ENCODE results near the gene CHDH.

Gene CHDH, protein sequence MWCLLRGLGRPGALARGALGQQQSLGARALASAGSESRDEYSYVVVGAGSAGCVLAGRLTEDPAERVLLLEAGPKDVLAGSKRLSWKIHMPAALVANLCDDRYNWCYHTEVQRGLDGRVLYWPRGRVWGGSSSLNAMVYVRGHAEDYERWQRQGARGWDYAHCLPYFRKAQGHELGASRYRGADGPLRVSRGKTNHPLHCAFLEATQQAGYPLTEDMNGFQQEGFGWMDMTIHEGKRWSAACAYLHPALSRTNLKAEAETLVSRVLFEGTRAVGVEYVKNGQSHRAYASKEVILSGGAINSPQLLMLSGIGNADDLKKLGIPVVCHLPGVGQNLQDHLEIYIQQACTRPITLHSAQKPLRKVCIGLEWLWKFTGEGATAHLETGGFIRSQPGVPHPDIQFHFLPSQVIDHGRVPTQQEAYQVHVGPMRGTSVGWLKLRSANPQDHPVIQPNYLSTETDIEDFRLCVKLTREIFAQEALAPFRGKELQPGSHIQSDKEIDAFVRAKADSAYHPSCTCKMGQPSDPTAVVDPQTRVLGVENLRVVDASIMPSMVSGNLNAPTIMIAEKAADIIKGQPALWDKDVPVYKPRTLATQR

DNA sequence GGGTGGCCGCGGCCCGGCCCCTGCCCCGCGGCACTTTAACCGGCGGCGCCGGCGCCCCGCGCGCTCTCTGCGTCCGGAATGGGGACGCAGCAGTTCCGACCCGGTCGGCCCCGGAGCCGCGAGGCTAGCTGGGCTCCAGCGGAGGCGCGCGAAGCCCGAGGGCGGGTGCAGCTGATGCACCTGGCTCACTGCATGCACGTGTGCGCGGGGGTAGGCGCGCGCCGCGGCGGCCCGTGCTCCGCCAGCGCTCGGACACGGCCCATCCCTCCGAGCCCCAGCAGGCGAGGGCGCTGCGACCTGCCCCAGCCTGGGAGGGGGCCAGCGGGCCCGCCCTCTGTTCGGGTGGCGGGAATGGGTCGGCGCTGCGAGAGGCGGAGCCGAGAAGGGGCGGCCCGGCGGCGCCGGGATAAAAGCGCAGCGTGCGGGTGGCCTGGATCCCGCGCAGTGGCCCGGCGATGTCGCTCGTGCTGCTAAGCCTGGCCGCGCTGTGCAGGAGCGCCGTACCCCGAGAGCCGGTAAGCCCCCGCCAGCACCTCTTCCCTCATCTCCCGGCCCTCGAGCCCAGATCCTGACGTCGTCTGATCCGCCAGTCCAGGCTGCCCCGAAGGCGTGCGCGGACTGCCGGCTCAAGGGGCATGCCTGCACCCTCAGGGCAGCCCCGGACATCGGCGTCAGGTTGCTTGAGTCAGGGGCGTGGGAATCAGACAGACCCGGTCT lies at the start of gene CHDH, which contains the start of gene IL17RB:
CHDH (minus strand) TSS at position 286 of the 717 bp plus-strand sequence. CDS start 22,411 bp downstream, outside the sequence.
IL17RB (plus strand) TSS at position 435 of the 717 bp plus-strand sequence; CDS start at position 456, 21 bp downstream.
- DNase-seq, result no peak

GRCh38 chr3:53892286-53892637 lies 46.0 kb upstream of the CHDH start:
- no peak for DNase-seq

- peak; percentile 100 for DNase-seq
These were observed 45.5 kb upstream of the CHDH start, which contains the start of gene SELENOK for GRCh38 chr3:53891497-53892285. Gene SELENOK (minus strand): TSS chr3:53891859.

GRCh38 chr3:53890726-53891475 lies 44.7 kb upstream of the CHDH start:
- peak in 1 of 2 experiments; percentile 15 for DNase-seq

DNA sequence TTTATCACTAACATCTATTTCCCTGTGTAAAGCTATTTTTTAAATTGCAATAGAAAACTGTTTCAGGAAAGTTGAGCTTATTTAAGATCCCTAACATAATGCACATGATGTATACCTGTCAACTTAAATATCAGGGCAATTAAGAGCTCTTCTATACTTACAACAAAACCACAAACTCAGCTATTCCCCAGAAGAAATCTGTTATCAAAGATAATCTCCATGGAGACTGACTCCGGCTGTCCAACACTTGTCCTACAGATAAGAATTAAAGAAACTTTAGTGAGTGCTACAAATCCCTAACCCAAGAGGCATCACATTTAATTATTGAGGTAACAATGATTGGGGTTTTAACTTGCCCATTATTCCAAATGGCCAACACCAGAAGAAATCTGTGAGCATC lies 42.0 kb upstream of the CHDH start:
- DNase-seq, result no peak

- no peak for DNase-seq
These were observed 41.2 kb upstream of the CHDH start for GRCh38 chr3:53887446-53887845.

- DNase-seq, result no peak
These were observed 39.0 kb upstream of the CHDH start for GRCh38 chr3:53885239-53885638.

- no peak for DNase-seq
These were observed 38.4 kb upstream of the CHDH start for GRCh38 chr3:53884623-53885022.

- DNase-seq, result no peak
These were observed 36.8 kb upstream of the CHDH start for GRCh38 chr3:53883008-53883407.

GRCh38 chr3:53881691-53882593 lies 35.7 kb upstream of the CHDH start, which contains the start of gene ACTR8:
Gene ACTR8 (minus strand): TSS chr3:53882152. CDS start chr3:53882101, 51 bp downstream.
- peak; percentile 67 to 85 for DNase-seq

DNA sequence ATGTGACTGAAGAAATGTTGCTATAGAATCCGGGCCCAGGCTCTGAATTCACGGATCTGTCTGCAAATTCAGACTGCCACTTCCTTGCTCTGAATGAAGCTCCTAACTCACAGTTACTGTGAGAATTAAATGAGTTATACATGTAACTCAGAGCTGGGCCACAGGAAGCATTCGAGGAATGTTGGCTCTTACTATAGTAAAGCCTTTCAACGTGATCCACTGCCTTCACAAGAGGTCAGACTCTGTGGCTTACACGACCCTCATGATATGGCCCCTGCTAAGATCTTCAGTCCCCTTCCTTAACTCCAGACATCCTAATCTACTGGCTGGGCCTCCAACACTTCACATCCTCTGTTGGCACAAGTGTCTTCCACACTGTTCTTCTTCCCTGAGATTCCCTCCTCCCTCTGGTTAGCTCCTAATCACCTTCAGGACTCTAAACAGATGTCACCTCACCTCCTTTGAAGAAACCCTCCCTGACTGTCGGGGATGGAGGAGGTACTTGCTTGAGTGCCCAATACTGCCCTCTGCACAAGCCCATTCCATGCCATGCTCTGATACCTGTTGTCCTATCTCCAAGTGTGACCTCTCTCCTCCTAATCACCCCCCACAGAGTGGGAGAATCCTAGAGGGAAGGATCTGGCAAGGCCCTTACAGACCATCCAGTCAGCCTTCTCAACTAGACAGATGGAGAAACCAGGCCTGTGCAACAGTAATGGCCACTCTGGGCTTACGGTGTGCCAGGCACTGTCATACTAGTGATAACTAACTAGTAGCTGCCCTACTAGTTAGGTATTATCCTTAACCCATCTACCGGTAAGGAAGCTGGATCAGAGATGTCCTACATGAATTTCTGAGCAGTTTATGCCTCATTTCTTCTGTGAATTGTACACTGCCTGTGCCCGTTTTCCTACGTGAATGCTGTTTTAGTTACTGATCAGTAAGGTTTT lies 34.5 kb upstream of the CHDH start:
- DNase-seq, result no peak

- no peak for DNase-seq
These were observed 19.7 kb upstream of the CHDH start for GRCh38 chr3:53865732-53866499.

DNA sequence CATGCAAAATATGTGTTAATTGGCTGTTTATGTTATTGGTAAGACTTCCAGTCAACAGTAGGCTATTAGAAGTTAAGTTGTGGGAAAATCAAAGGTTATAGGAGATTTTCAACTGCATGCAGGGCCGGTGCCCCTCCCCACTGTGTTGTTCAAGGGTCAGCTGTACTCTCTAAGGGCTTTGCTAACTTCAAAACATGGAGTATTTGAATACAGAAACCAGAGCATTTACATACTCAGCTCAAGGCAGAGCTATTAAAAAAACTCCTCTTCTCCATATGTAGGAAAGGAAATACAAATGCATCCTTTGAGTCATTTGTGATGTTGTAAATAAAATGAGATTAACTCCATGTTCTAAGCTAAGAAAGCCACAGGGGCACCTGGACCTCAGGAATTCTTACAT lies 16.9 kb upstream of the CHDH start:
- no peak for DNase-seq

DNA sequence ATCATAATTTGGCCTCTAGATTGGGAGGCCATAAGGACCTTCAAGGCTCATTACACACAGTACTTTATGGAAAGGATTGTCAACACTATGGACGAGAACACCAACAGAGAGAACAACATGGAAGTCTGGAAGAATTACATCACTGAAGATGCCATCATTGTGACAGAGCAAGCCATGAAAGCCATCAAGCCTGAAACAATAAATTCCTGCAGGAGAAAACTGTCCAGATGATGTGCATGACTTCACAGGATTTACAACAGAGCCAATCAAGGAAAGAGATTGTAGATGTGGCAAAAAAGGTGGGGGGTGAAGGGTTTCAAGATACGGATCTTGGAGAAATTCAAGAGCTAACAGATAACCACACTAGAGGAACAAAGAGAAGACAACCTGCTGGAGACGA lies 16.0 kb upstream of the CHDH start:
- DNase-seq, result no peak

DNA sequence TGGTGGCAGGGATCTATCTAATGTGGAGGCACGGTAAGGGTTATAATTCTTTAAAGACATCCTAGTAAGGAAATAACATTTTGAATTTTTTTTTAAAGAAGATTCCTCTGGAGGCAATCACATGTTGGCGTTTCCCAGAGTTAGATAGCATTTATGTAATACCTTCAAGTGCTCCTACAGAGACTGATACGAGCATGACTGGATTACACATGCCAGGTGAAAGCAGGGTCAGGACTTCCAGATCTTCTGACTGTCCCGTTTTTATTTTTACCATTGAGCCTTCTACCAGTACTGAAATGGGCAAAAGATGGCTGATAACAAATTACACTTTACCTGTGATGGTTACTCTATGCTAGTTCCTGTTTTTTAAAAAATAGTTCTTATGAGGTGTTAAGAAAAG lies 14.0 kb upstream of the CHDH start:
- no peak for DNase-seq

- no peak for DNase-seq
These were observed 13.0 kb upstream of the CHDH start for GRCh38 chr3:53859178-53859577.

DNA sequence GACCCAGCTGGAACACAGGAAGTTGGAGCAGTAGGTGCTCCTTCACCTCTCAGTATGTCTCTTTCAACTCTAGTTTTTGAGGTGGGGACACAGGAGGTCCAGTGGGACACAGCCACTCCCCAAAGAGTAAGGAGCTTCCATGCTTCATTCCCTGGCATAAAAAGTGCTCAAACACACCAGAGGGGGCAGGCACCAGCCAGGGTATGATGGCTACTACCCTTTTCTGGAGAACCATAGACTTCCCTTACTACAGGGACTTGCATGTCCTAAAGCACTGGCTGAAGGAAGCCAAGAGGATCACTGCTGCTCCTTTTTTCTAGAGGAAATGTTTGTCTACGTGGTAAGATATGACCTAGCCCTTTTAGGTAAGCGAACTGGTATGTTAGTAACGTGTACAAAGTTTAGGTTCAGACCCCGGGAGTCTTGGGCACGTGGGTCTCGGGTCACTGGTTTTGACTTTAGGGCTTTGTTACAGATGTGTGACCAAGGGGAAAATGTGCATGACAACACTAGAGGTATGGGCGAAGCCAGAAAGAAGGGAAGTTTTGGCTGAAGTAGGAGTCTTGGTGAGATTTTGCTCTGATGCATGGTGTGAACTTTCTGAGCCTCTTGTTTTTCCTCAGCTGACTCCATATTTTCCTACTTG lies 12.0 kb upstream of the CHDH start:
- no peak for DNase-seq

DNA sequence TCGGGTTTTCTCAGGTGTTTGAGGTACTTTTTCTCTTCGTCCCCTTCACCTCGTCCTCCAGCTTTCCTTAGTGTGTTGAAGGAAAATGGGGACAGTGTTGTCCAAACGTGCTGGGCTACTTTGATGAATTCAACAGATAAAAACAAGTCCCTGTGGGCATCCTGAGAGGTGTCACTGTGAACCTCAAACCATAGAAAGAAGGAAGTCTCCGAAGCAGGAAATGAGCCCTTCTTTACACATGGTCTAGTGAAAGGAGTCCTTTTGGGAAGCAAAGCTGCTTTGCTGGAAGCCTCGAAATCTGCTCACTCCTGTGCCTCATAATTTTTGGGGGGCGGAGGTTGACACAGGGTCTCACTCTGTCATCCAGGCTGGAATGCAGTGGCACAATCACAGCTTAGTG lies 10.7 kb upstream of the CHDH start:
- no peak for DNase-seq

All from AML-193 (cell line).